Thyroid gland (tissue), 4 donors: ENCODE measurements around the gene DPP4.

ENCODE experiments used
- CTCF ChIP-seq, 6 experiments: fragments of 200-600 bp in 3 of 6; fragments of 450-650 bp in 3 of 6; sonication (generic) in 3 of 6; IDR thresholded peaks; one replicate each; pipeline ENCODE4 v1.5.1; 2016 to 2019; ENCODE audit warnings: antibody characterized with exemption in 6 of 6, mild to moderate bottlenecking in 2 of 6, inconsistent platforms in 1 of 6, moderate library complexity in 1 of 6
- POLR2A ChIP-seq, 2 donors: fragments of 450-650 bp; IDR thresholded peaks; one replicate each; pipeline ENCODE4 v1.6.1; 2017; ENCODE audit warnings: antibody characterized with exemption in 2 of 2, mild to moderate bottlenecking in 2 of 2, moderate library complexity in 1 of 2

GRCh38 chr2:162075689-162076132 lies 1.7 kb upstream of the DPP4 start:
- TF ChIP-seq POLR2A (IDR thresholded peaks at IDR 0.05) (no peak), CTCF (IDR thresholded peaks at IDR 0.05) (no peak)
